RWPE2 (cell line): Measurements from ENCODE around the gene FXR2.
"Not testable (repeated sequence)": the region's sequence is repeated elsewhere in the genome, so short reads cannot be mapped to it uniquely, and the experiment has no call there.

ENCODE experiments used
- ATAC-seq: fragments of 200-7000 bp; cut with Tn5 transposase; 3 replicates; pipeline ENCODE4 v1.9.1; 2021; ENCODE audit warnings: low read depth
- DNase-seq: peaks from one replicate; pipeline ENCODE4 v3.0.0-alpha.2; 2020; ENCODE audit warnings: low spot score
- H3K27ac ChIP-seq: fragments of 450-650 bp; 2 replicates; pipeline ENCODE4 v1.5.1; 2017; ENCODE audit warnings: mild to moderate bottlenecking; ENCODE audit not compliant: poor library complexity, severe bottlenecking
- H3K27me3 ChIP-seq: fragments of 250-450 bp; sonication (Bioruptor Pico); 2 replicates; pipeline ENCODE4 v1.5.1; 2021; ENCODE audit warnings: mild to moderate bottlenecking, moderate library complexity; ENCODE audit not compliant: insufficient read depth, poor library complexity, severe bottlenecking
- H3K36me3 ChIP-seq: fragments of 250-450 bp; sonication (Bioruptor Pico); 2 replicates; pipeline ENCODE4 v1.5.1; 2020; ENCODE audit warnings: low read depth, mild to moderate bottlenecking, moderate library complexity
- H3K4me1 ChIP-seq: fragments of 250-450 bp; sonication (Bioruptor Pico); 2 replicates; pipeline ENCODE4 v1.5.1; 2021; ENCODE audit warnings: mild to moderate bottlenecking, moderate library complexity; ENCODE audit not compliant: insufficient read depth, poor library complexity, severe bottlenecking
- H3K4me3 ChIP-seq: fragments of 250-450 bp; sonication (Bioruptor Pico); 2 replicates; pipeline ENCODE4 v1.5.1; 2021; ENCODE audit warnings: mild to moderate bottlenecking, moderate library complexity; ENCODE audit not compliant: severe bottlenecking
- H3K9me3 ChIP-seq: fragments of 250-450 bp; sonication (Bioruptor Pico); 2 replicates; pipeline ENCODE4 v1.5.1; 2021; ENCODE audit warnings: mild to moderate bottlenecking, moderate library complexity; ENCODE audit not compliant: severe bottlenecking
- CTCF ChIP-seq: fragments of 450-650 bp; IDR thresholded peaks from one replicate; pipeline ENCODE4 v1.5.1; 2017; ENCODE audit warnings: mild to moderate bottlenecking, moderate library complexity; ENCODE audit not compliant: poor library complexity, severe bottlenecking

FXR2 gene

GRCh38 chr17:7647018-7647417 lies 32.3 kb upstream of the FXR2 start:
- TF ChIP-seq CTCF, result no peak
- Histone ChIP-seq H3K4me1 (no peaks in the 10 kb centered on the region), H3K4me3 (no peak overlapping the region), H3K36me3 (no peaks in the 10 kb centered on the region), H3K9me3 (no peaks in the 10 kb centered on the region), H3K27ac (no peak overlapping the region), H3K27me3 (peaks cover 24% of the 10 kb centered on the region)
- DNase-seq (no peak), ATAC-seq (no peak)

GRCh38 chr17:7646457-7646856 lies 31.8 kb upstream of the FXR2 start:
- ATAC-seq (no peak), DNase-seq (no peak)
- Histone ChIP-seq H3K36me3 (no peaks in the 10 kb centered on the region), H3K4me3 (no peak overlapping the region), H3K27ac (no peak overlapping the region), H3K9me3 (no peaks in the 10 kb centered on the region), H3K27me3 (peaks cover 18% of the 10 kb centered on the region), H3K4me1 (no peaks in the 10 kb centered on the region)
- TF ChIP-seq CTCF, result no peak

- H3K36me3 ChIP-seq, result no peaks in the 10 kb centered on the region
Measured at GRCh38 chr17:7644775-7645174, 30.1 kb upstream of the FXR2 start.

GRCh38 chr17:7641635-7642034 lies 26.9 kb upstream of the FXR2 start:
- H3K27me3 ChIP-seq, result not testable (repeated sequence)

More at GRCh38 chr17:7644775-7645174, 30.1 kb upstream of the FXR2 start:
- no peak for TF ChIP-seq CTCF
- no peak for DNase-seq
- Histone ChIP-seq H3K27me3 (peaks cover 1% of the 10 kb centered on the region), H3K9me3 (no peaks in the 10 kb centered on the region), H3K4me3 (no peak overlapping the region), H3K4me1 (no peaks in the 10 kb centered on the region), H3K27ac (no peak overlapping the region)
- ATAC-seq, result no peak

GRCh38 chr17:7640783-7641182 lies 26.1 kb upstream of the FXR2 start:
- no peaks in the 10 kb centered on the region for H3K36me3 ChIP-seq

More at GRCh38 chr17:7641635-7642034, 26.9 kb upstream of the FXR2 start:
- H3K9me3 ChIP-seq, H3K4me1 ChIP-seq, H3K36me3 ChIP-seq, H3K4me3 ChIP-seq, DNase-seq, H3K27ac ChIP-seq, ATAC-seq: not testable (repeated sequence)

More at GRCh38 chr17:7640783-7641182, 26.1 kb upstream of the FXR2 start:
- H3K27me3 ChIP-seq, result no peaks in the 10 kb centered on the region
- ATAC-seq (no peak), DNase-seq (no peak)
- no peak for TF ChIP-seq CTCF
- no peaks in the 10 kb centered on the region for H3K9me3 ChIP-seq
- H3K4me1 ChIP-seq, result no peaks in the 10 kb centered on the region
- no peak overlapping the region for H3K4me3 ChIP-seq
- H3K27ac ChIP-seq, result no peak overlapping the region
